SIG-M5 treated with dmso at 0.1 percent for 504 hours (cell line): ENCODE results near the gene YPEL2.

Experiments
- DNase-seq: peaks from one replicate; lab custom pipeline; 2025; ENCODE audit not compliant: unreplicated experiment; lab: John Stamatoyannopoulos, UW

Gene YPEL2

GRCh38 chr17:59428916-59429485 is 97.5 kb downstream of the YPEL2 start:
- no peak for DNase-seq

- DNase-seq: no peak
Observed at GRCh38 chr17:59431601-59432000, 100.1 kb downstream of the YPEL2 start.

- no peak for DNase-seq
Observed at GRCh38 chr17:59432657-59433056, 101.2 kb downstream of the YPEL2 start.

DNA sequence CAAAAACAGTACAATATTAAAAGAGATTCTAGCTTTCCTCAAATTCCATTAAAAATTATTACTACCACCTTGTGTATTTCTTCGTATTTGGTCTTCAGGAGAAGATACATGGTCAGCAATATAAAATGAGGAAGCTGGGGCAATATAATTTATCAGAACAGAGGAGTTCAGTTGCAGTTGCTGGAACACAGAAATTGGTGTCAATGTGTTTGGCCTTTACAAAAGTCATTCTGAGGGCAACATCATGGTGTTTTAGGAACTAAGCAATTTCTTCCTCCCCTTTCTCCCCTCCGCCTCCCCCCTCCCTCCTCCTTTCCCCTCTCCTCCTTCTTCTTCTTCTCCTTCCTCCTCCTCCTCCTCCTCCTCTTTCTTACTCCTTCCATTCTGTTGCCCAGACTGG is 102.1 kb downstream of the YPEL2 start:
- peak; percentile 33 for DNase-seq

- DNase-seq: no peak
Observed at GRCh38 chr17:59434429-59434828, 103.0 kb downstream of the YPEL2 start.

DNA sequence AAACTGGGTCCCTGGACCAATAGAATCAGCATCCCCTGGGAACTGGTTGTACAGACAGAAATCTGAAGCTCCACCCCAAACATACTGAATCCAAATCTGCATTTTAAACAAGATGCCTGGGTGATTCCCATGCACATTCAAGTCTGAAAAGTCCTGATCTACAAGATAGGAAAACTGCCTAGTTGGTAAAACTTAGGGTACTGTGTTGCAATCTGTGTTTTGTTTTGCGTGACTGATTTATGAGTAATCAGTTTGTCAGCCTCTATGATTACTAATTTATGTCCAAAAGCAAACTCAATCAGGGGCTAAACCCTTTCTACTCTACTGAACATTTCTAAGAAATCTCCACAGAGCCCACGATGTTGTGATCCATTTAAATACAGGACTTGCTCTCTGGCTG is 103.8 kb downstream of the YPEL2 start:
- DNase-seq: peak; percentile 50

DNA sequence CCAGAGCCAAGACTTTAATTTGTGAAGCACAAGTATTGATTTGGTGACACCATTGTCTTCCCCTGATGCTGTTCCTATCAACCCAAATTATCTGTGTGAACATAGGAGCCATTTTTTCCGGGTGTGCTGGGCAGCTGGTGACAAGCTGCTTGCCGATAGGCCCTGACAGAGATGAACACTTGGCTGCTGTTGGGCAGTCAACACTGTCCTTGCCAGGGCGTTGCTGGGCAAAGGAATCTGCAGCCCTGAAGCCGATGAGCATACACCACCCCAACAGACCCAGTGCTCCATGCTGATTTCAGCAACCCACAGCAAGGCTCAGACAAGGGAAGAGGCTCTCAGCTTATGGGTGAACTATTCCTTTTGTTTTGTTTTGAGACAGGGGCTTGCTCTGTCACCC is 105.4 kb downstream of the YPEL2 start:
- no peak for DNase-seq

GRCh38 chr17:59437791-59438281 is 106.4 kb downstream of the YPEL2 start:
- peak; percentile 81 for DNase-seq

DNA sequence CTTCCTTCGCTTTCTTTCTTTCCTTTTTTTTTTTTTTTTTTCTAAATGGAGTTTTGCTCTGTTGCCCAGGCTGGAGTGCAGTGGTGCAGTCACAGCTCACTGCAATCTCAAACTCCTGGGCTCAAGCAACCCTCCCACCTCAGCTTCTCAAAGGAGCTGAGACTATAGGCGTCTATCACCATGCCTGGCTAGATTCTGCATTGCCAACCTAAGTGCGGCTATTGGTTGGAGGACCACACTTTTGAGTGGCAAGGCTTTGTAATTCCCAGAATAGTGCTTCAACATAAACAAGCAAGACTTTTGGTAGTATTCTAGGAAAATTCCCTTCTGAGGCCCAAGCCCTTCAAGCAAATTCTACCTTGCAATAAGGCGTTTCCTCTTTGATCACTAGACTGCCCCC is 107.8 kb downstream of the YPEL2 start:
- no peak for DNase-seq

DNA sequence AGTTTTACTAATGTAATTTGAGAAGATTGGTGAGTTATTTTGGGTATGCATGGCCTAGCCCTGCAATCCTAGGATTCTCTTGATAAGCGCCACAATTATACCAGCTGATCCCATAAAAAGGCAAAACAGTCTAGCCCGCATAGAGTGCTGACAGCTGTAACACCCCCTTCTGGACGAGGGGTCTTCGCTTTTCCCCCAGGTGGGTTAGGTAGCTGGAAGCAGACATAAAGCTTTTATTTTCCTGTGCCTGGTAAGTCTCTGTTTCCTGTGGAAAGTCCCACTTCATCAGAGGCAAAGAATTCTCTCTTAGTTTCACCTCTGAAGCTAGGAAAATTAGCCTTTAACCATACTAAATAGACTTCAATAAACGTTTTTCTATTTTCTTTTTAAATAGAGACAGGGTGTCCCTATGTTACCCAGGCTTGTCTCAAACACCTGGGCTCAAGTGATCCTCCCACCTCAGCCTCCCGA is 108.3 kb downstream of the YPEL2 start:
- DNase-seq: no peak

DNA sequence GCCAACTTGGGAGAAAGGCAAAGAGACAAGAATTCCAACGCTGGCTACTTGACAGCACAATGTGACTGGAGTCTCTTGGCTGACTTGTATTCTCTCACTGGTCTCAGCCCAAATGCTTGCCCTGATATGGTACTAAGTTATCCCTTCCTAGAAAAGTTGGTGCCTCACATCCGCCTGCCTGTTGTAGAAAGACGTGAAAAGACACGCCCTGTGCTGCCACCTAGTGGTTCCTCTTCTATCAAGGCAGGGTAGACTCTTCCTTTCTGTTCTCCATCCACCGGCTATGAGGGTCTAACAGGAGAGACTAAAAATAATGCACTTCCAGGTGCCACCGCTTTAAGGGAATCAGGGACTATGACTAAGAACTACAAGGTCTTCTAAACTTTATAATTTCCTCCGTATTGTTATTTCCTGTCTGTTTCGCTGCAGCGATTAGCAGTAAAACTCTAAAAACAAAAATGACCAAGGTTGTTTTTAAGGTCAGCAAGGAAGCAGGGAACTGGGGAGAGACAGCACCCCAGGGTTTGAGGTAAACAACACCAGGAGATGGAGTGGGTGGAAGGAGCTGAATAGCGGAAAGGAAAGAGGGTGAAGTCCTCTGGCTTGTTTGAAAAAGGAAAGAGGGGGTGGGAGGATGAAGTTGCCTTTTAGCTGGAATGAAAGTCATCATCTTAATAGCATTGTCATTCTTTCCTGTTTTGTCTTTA is 109.5 kb downstream of the YPEL2 start:
- peak; percentile 96 for DNase-seq

DNA sequence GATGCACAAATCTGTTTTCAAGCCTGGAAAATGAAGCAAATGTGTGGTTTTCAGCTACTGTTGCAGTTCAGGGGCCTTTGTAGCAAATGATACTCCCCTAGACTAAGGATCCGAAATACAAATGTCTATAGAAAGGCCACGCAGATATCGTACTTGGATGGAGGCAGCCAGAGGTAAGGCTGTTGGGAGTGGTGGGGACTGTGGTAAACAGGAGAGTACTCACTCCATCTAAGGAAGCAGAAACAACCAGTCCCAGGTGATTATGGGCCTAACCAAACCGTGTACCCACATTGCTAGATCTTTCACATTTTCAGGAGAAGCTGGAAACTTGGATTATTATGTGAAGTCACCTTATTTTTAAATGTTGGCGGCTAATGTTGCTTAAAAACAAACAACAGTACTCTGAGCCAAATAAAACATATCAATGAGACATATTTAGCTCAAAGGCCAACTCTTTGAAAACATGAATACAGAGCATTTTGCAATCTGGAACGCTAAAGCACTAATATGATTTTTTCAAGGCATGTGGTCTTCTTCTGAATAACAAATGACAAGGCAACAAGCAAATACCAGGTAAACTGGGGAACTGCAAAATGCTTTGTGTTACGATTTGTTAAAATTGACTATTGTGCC is 110.1 kb downstream of the YPEL2 start:
- DNase-seq: no peak

DNA sequence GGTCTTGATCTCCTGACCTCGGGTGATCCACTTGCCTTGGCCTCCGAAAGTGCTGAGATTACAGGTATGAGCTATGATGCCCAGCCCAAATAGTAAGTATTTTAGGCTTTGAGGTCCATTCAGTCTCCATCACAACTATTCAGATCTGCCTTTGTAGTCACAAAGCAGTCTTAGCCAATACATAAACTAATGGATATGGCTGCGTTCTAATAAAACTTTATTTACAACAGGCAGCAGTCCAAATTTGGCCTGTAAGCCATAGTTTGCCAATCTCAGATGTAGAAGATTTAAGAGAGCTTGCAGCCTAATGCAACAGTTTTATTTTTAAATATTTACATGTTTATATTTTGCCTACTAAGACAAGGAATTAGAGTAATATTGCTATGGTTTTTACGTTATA is 111.7 kb downstream of the YPEL2 start:
- no peak for DNase-seq
